ENCODE data around the gene LRP2.

Gene LRP2

DNA sequence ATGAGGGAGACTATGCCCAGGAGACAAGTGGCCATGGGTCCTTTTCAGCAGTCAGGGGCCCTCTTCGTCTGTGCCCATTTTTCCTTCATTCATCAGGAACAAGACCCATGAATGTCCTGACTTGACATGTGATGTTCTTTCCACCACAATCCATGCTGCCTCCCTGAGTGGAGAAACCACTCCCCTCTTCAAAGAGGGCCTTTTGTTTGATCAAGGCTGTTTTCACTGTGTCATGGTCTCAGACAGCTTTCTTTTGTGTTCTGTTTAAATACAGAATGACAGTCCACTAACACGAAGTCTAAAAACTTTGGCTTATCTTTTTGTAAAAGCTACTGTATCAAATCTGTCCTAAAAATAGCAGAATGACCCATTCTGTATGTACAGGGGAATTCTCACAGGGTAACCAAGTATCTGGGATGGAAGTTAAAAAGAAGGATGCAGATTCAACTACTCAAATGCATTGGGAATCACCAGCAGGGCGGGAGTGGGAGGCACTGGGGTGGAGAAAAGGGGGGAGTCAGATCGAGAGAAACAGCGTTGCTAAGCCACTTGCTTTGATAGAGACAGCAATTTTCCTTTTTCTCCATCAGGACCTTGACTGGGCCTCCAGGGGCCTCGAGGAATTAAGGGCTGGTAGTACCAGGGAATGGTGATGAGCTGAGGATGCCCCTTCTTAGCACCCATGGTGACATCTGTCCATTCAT is 13.9 kb downstream of the LRP2 start:
- Histone ChIP-seq H3K9me3 (ENCODE audit: control extremely low read depth in 1 of 5, control insufficient read depth in 4 of 5, insufficient read depth in 2 of 5, low read depth in 1 of 5, low read length in 4 of 5) (no peaks in the 10 kb centered on the region), H3K4me3 (ENCODE audit: control insufficient read depth in 1 of 7, extremely low read depth in 1 of 7, insufficient read depth in 4 of 7, low read depth in 2 of 7, low read length in 6 of 7) (no peak overlapping the region), H3K4me1 (ENCODE audit: control extremely low read depth in 1 of 4, control insufficient read depth in 4 of 4, insufficient read depth in 4 of 4, low read length in 3 of 4) (no peaks in the 10 kb centered on the region), H3K27ac (ENCODE audit: insufficient read depth in 1 of 2, low read depth in 1 of 2, low read length in 2 of 2, poor library complexity in 1 of 2, severe bottlenecking in 2 of 2) (no peak overlapping the region), H3K36me3 (ENCODE audit: control insufficient read depth in 4 of 4, insufficient read depth in 4 of 4, low read length in 3 of 4) (no peaks in the 10 kb centered on the region), H3K27me3 (replicated peaks in 2 of 5; ENCODE audit: control insufficient read depth in 4 of 5, insufficient read depth in 5 of 5, low read length in 4 of 5) (peaks cover 0 to 2% (median 0%) of the 10 kb centered on the region in 5 experiments)
- no peak for DNase-seq
- ChIA-PET POLR2A (no interaction called here), CTCF (no interaction called here)
- WGBS (ENCODE audit: insufficient coverage), result 92% methylated on average over 2 of the region's 6 CpGs

DNA sequence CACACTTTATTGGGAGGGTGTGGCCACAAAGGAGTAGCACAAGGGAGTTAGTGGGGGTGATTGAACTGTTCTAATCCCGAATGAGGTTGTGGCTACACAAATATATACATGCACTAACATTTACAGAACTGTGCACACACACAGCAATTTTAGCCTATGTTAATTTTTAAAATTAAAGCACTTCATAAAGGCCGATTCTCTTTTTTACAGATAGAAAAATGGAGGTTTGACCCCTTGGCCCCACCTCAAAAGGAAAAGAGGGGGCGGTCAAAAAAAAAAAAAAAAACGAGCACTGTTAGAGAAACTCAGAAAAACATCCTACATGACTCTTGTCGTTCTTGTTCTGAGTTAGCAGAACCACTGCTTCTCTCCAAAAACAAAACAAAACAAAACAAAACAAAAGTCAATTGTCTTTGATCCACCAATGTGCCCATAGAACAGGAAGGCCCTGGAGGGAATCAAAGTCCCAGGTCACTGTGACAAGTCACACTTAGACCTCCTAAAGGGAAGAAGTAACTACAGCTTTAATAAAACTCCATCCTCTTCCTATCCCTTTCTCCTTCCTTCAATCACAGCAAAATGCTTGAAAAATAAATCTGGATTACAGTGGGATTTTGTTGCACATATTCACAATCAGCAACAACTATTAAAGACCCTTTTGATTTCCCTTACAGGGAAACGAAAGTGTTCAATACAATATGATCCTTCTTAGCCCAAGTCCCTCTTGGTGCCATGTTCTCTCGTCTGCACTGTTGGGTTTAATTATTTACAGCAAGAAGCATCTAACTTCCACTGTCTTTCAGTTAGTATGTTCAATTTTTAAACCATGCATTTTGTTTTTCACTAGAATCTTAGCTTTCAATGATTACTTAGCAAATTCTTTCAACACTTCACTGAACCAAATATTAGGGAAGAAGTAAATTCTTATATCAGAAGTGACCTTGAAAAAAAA is 16.6 kb downstream of the LRP2 start:
- H3K36me3 ChIP-seq (ENCODE audit: control insufficient read depth in 4 of 4, insufficient read depth in 4 of 4, low read length in 3 of 4), result no peaks in the 10 kb centered on the region
- no peak overlapping the region for H3K27ac ChIP-seq (ENCODE audit: insufficient read depth in 1 of 2, low read depth in 1 of 2, low read length in 2 of 2, poor library complexity in 1 of 2, severe bottlenecking in 2 of 2)
- 76% methylated on average over 3 of the region's 7 CpGs for WGBS (ENCODE audit: insufficient coverage)
- H3K9me3 ChIP-seq (ENCODE audit: control extremely low read depth in 1 of 5, control insufficient read depth in 4 of 5, insufficient read depth in 2 of 5, low read depth in 1 of 5, low read length in 4 of 5), result no peaks in the 10 kb centered on the region
- no peaks in the 10 kb centered on the region for H3K4me1 ChIP-seq (ENCODE audit: control extremely low read depth in 1 of 4, control insufficient read depth in 4 of 4, insufficient read depth in 4 of 4, low read length in 3 of 4)
- ChIA-PET CTCF (no interaction called here), POLR2A (no interaction called here)
- DNase-seq, result no peak
- no peak overlapping the region for H3K4me3 ChIP-seq (ENCODE audit: control insufficient read depth in 1 of 7, extremely low read depth in 1 of 7, insufficient read depth in 4 of 7, low read depth in 2 of 7, low read length in 6 of 7)
- peaks cover 0 to 2% (median 0%) of the 10 kb centered on the region in 5 experiments for H3K27me3 ChIP-seq (replicated peaks in 2 of 5; ENCODE audit: control insufficient read depth in 4 of 5, insufficient read depth in 5 of 5, low read length in 4 of 5)

DNA sequence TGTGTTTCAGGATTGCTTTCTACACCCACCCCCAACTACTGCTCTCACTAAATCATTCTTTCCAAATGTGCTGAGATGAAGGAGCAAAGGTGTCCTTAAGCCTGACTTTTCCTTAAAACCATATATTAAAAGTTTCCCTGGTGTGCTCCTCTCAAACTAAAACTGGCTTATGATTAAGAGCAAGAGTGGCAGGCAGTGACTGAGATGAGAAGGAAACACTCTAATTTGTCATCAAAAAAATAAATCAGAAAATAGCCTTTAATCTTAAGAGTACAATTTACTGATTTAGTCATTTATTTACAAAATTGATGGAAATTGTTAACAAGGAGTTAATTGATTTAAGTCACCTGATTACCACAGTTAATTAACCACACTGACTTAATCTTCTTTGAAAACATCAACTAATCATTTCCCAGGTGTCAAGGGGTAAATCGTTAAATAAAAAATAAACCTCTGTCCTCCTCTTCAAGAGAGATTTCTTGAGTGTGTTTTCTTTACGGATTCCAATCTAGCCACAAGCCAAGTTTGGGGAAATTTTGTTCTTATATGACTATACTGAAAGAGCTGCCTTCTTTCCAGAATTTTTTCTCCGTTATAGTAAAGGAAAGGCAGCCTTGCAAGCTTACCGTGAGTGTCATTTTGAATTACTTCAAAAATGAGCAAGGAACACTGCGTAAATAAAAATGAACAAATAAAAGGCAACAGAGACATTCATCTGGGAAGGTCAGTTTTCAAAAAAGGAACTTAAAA is 17.4 kb downstream of the LRP2 start:
- H3K27me3 ChIP-seq (replicated peaks in 2 of 5; ENCODE audit: control insufficient read depth in 4 of 5, insufficient read depth in 5 of 5, low read length in 4 of 5), result peaks cover 0 to 2% (median 0%) of the 10 kb centered on the region in 5 experiments
- 94% methylated on average over 3 of the region's 5 CpGs for WGBS (ENCODE audit: insufficient coverage)
- no peak overlapping the region for H3K27ac ChIP-seq (ENCODE audit: insufficient read depth in 1 of 2, low read depth in 1 of 2, low read length in 2 of 2, poor library complexity in 1 of 2, severe bottlenecking in 2 of 2)
- POLR2A ChIA-PET, result no interaction called here
- no peak for DNase-seq
- H3K9me3 ChIP-seq (ENCODE audit: control extremely low read depth in 1 of 5, control insufficient read depth in 4 of 5, insufficient read depth in 2 of 5, low read depth in 1 of 5, low read length in 4 of 5), result no peaks in the 10 kb centered on the region
- no peaks in the 10 kb centered on the region for H3K36me3 ChIP-seq (ENCODE audit: control insufficient read depth in 4 of 4, insufficient read depth in 4 of 4, low read length in 3 of 4)
- CTCF ChIA-PET, result no interaction called here
- no peak overlapping the region for H3K4me3 ChIP-seq (ENCODE audit: control insufficient read depth in 1 of 7, extremely low read depth in 1 of 7, insufficient read depth in 4 of 7, low read depth in 2 of 7, low read length in 6 of 7)
- H3K4me1 ChIP-seq (ENCODE audit: control extremely low read depth in 1 of 4, control insufficient read depth in 4 of 4, insufficient read depth in 4 of 4, low read length in 3 of 4), result no peaks in the 10 kb centered on the region

DNA sequence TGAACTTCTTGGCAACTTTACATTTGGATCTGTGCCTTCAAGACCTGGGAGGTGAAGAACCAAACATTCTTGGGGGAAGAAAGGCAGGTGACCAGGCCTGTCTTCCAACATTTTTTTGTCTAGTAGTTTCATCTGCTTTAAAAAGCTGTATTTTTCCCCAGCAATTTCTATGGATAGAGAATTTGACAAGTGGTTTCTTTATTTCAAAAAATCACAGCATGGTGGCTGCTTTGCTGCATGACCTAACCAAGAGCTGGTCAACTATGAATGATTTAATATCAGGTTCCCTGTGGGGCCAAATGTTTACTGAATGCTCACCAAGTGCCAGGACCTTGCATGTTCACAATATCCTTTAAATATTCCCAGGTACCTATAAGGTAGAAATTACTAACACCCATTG is 19.1 kb downstream of the LRP2 start:
- H3K4me3 ChIP-seq (ENCODE audit: control insufficient read depth in 1 of 7, extremely low read depth in 1 of 7, insufficient read depth in 4 of 7, low read depth in 2 of 7, low read length in 6 of 7), result no peak overlapping the region
- no peaks in the 10 kb centered on the region for H3K36me3 ChIP-seq (ENCODE audit: control insufficient read depth in 4 of 4, insufficient read depth in 4 of 4, low read length in 3 of 4)
- H3K4me1 ChIP-seq (ENCODE audit: control extremely low read depth in 1 of 4, control insufficient read depth in 4 of 4, insufficient read depth in 4 of 4, low read length in 3 of 4), result no peaks in the 10 kb centered on the region
- DNase-seq, result no peak
- H3K9me3 ChIP-seq (ENCODE audit: control extremely low read depth in 1 of 5, control insufficient read depth in 4 of 5, insufficient read depth in 2 of 5, low read depth in 1 of 5, low read length in 4 of 5), result no peaks in the 10 kb centered on the region
- peaks cover 0 to 2% (median 0%) of the 10 kb centered on the region in 5 experiments for H3K27me3 ChIP-seq (replicated peaks in 2 of 5; ENCODE audit: control insufficient read depth in 4 of 5, insufficient read depth in 5 of 5, low read length in 4 of 5)
- ChIA-PET CTCF (no interaction called here), POLR2A (no interaction called here)
- H3K27ac ChIP-seq (ENCODE audit: insufficient read depth in 1 of 2, low read depth in 1 of 2, low read length in 2 of 2, poor library complexity in 1 of 2, severe bottlenecking in 2 of 2), result no peak overlapping the region

DNA sequence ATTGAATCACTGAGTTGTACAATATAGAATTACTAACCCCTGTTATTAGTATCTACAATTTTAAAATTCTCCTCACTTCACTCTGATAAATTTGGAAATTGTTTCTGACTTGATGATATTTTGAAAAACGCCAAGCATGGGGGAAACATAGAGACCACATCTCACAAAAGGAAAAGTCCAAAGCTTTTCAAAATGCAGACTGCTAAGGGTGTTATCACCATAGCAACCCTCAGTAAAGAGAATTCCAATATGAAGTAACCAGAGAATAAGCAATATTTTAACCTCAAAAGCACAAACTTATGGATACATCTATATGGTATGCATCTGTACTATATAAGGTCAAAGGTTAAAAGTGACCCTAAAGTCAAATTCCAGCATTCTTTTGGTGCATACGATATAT is 22.7 kb downstream of the LRP2 start:
- WGBS (ENCODE audit: insufficient coverage), result no CpG with 5 or more reads among the region's 2 CpGs
- Histone ChIP-seq H3K36me3 (ENCODE audit: control insufficient read depth in 4 of 4, insufficient read depth in 4 of 4, low read length in 3 of 4) (no peaks in the 10 kb centered on the region), H3K4me1 (ENCODE audit: control extremely low read depth in 1 of 4, control insufficient read depth in 4 of 4, insufficient read depth in 4 of 4, low read length in 3 of 4) (no peaks in the 10 kb centered on the region), H3K27me3 (replicated peaks in 2 of 5; ENCODE audit: control insufficient read depth in 4 of 5, insufficient read depth in 5 of 5, low read length in 4 of 5) (peaks cover 0 to 2% (median 0%) of the 10 kb centered on the region in 5 experiments), H3K27ac (ENCODE audit: insufficient read depth in 1 of 2, low read depth in 1 of 2, low read length in 2 of 2, poor library complexity in 1 of 2, severe bottlenecking in 2 of 2) (no peak overlapping the region), H3K4me3 (ENCODE audit: control insufficient read depth in 1 of 7, extremely low read depth in 1 of 7, insufficient read depth in 4 of 7, low read depth in 2 of 7, low read length in 6 of 7) (no peak overlapping the region), H3K9me3 (ENCODE audit: control extremely low read depth in 1 of 5, control insufficient read depth in 4 of 5, insufficient read depth in 2 of 5, low read depth in 1 of 5, low read length in 4 of 5) (no peaks in the 10 kb centered on the region)
- ChIA-PET POLR2A (interaction anchor here (0.6 kb wide), 1 partner anchor 15 kb away, joined by 3 read pairs; no protein-coding TSS in a partner anchor), CTCF (no interaction called here)
- no peak for DNase-seq

DNA sequence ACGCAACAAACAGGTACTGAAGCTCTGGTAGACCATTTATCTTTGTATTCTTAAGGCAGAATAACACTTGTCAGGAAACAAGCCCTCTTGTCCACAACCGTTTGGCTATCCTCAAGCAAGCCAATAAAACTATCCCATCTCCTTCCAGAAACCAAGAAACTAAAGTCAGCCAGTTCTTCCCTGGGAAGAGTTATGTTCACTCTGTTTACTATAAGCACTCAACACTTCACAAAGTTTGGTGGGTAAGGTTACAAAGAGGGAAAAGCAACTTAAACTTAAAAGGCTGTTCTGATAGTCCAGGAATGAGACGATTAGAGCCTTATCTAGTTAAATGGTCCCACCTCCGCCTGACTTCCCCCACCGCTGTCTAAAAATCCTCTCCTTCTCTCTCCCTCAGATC is 25.6 kb downstream of the LRP2 start:
- DNase-seq, result no peak
- no peaks in the 10 kb centered on the region for H3K4me1 ChIP-seq (ENCODE audit: control extremely low read depth in 1 of 4, control insufficient read depth in 4 of 4, insufficient read depth in 4 of 4, low read length in 3 of 4)
- H3K4me3 ChIP-seq (ENCODE audit: control insufficient read depth in 1 of 7, extremely low read depth in 1 of 7, insufficient read depth in 4 of 7, low read depth in 2 of 7, low read length in 6 of 7), result no peak overlapping the region
- no peak overlapping the region for H3K27ac ChIP-seq (ENCODE audit: insufficient read depth in 1 of 2, low read depth in 1 of 2, low read length in 2 of 2, poor library complexity in 1 of 2, severe bottlenecking in 2 of 2)
- 100% methylated on average over 4 of the region's 5 CpGs for WGBS (ENCODE audit: insufficient coverage)
- CTCF ChIA-PET, result no interaction called here
- H3K36me3 ChIP-seq (ENCODE audit: control insufficient read depth in 4 of 4, insufficient read depth in 4 of 4, low read length in 3 of 4), result no peaks in the 10 kb centered on the region
- H3K9me3 ChIP-seq (ENCODE audit: control extremely low read depth in 1 of 5, control insufficient read depth in 4 of 5, insufficient read depth in 2 of 5, low read depth in 1 of 5, low read length in 4 of 5), result no peaks in the 10 kb centered on the region
- POLR2A ChIA-PET, result no interaction called here
- H3K27me3 ChIP-seq (replicated peaks in 2 of 5; ENCODE audit: control insufficient read depth in 4 of 5, insufficient read depth in 5 of 5, low read length in 4 of 5), result no peaks in the 10 kb centered on the region

Data from common myeloid progenitor, CD34-positive (primary cell).